ENCODE results near the gene CLNK.
"Not testable (repeated sequence)": the region's sequence is repeated elsewhere in the genome, so short reads cannot be mapped to it uniquely, and the experiment has no call there.

CLNK gene

GRCh38 chr4:10656420-10656819 lies 28.1 kb downstream of the CLNK start:
- DNase-seq = no peak

GRCh38 chr4:10655968-10656367 lies 28.6 kb downstream of the CLNK start:
- DNase-seq = no peak

- DNase-seq = no peak
Observed at GRCh38 chr4:10648479-10648878, 36.1 kb downstream of the CLNK start.

- DNase-seq = no peak
Observed at GRCh38 chr4:10647846-10648245, 36.7 kb downstream of the CLNK start.

- no peak for DNase-seq
Observed at GRCh38 chr4:10643600-10644425, 40.8 kb downstream of the CLNK start.

GRCh38 chr4:10640561-10641201 lies 43.9 kb downstream of the CLNK start:
- peak; percentile 74 for DNase-seq

- DNase-seq = peak; percentile 12
Observed at GRCh38 chr4:10639664-10640063, 44.9 kb downstream of the CLNK start.

- DNase-seq = no peak
Observed at GRCh38 chr4:10639100-10639499, 45.5 kb downstream of the CLNK start.

- DNase-seq = no peak
Observed at GRCh38 chr4:10635091-10635490, 49.5 kb downstream of the CLNK start.

- no peak for DNase-seq
Observed at GRCh38 chr4:10629394-10629793, 55.2 kb downstream of the CLNK start.

GRCh38 chr4:10625131-10625530 lies 59.4 kb downstream of the CLNK start:
- no peak for DNase-seq

- DNase-seq = no peak
Observed at GRCh38 chr4:10623862-10624261, 60.7 kb downstream of the CLNK start.

GRCh38 chr4:10623241-10623640 lies 61.3 kb downstream of the CLNK start:
- DNase-seq = no peak

- DNase-seq = no peak
Observed at GRCh38 chr4:10622728-10623127, 61.8 kb downstream of the CLNK start.

- no peak for DNase-seq
Observed at GRCh38 chr4:10620935-10621488, 63.6 kb downstream of the CLNK start.

GRCh38 chr4:10619855-10620254 lies 64.7 kb downstream of the CLNK start:
- DNase-seq = no peak

GRCh38 chr4:10619220-10619619 lies 65.3 kb downstream of the CLNK start:
- DNase-seq = no peak

- not testable (repeated sequence) for DNase-seq
Observed at GRCh38 chr4:10614926-10615325, 69.6 kb downstream of the CLNK start.

- no peak for DNase-seq
Observed at GRCh38 chr4:10613926-10614478, 70.6 kb downstream of the CLNK start.

GRCh38 chr4:10612476-10612875 lies 72.1 kb downstream of the CLNK start:
- no peak for DNase-seq

GRCh38 chr4:10611673-10612072 lies 72.9 kb downstream of the CLNK start:
- DNase-seq = no peak

- DNase-seq = no peak
Observed at GRCh38 chr4:10608501-10609219, 75.9 kb downstream of the CLNK start.

GRCh38 chr4:10607206-10607605 lies 77.4 kb downstream of the CLNK start:
- no peak for DNase-seq

All from suppressor macrophage treated with lipopolysaccharide for 4 hours (primary cell).